ENCODE data around the gene GPR152.

GPR152 gene

DNA sequence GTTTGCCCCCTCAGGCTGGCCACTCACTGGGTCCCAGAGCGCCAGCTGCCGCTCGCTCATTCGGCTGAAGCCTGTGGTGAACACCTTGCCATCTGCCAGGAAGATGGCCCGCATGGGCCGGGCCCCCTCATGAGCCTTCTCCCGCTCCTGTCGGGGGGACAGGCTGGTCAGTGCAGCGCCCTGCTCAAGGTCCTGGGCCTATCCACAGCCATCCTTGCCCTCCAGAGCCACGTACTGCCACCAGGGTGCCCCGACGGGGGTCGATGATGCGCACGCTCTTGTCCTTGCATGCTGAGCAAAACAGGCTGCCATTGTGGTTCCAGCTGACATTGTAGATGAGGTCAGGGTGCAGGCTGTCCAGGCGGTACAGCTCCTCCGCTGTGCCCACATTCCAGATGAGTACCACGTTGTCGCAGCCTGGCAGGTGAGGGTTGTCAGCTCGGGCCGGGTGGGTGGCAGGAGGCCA lies 11.4 kb downstream of the GPR152 start:
- no peak overlapping the region for H2AFZ ChIP-seq (ENCODE audit: low read length)
- no peaks in the 10 kb centered on the region for H3K27me3 ChIP-seq (ENCODE audit: insufficient read depth, low read length)
- no peak overlapping the region; the same call in 1 of the 2 replicates for H3K9ac ChIP-seq (ENCODE audit: low read length)
- H3K79me2 ChIP-seq (ENCODE audit: insufficient read depth, low read length) = no peaks in the 10 kb centered on the region
- peak overlapping the region; percentile 97 for H3K27ac ChIP-seq (ENCODE audit: low read depth, low read length, poor library complexity, severe bottlenecking)
- peaks cover 94% of the 10 kb centered on the region for H3K4me1 ChIP-seq (ENCODE audit: insufficient read depth, low read length, severe bottlenecking)
- peak overlapping the region; percentile 89 for H3K4me2 ChIP-seq (ENCODE audit: low read length)
- peaks cover 4% of the 10 kb centered on the region for H3K36me3 ChIP-seq (ENCODE audit: insufficient read depth, low read length)
- TF ChIP-seq CTCF (IDR thresholded peaks at IDR 0.05; ENCODE audit: low read length) = no peak
- TF ChIP-seq EZH2 (IDR thresholded peaks at IDR 0.05; ENCODE audit: borderline replicate concordance, low read length) = no peak
- H3K9me3 ChIP-seq (ENCODE audit: low read length) = no peaks in the 10 kb centered on the region
- H3K4me3 ChIP-seq (ENCODE audit: low read depth, low read length, poor library complexity, severe bottlenecking) = no peak overlapping the region
- H3K9me2 ChIP-seq (ENCODE audit: low read depth, low read length) = no peaks in the 10 kb centered on the region
- peaks cover 9% of the 10 kb centered on the region; the same call in 1 of the 2 replicates for H3F3A ChIP-seq (ENCODE audit: insufficient read depth, low read length)
- H4K20me1 ChIP-seq (ENCODE audit: insufficient read depth, low read length) = no peaks in the 10 kb centered on the region

GRCh38 chr11:67440229-67441097 lies 12.1 kb downstream of the GPR152 start:
- Histone ChIP-seq H3K36me3 (ENCODE audit: insufficient read depth, low read length) (peaks cover 11% of the 10 kb centered on the region), H3K4me1 (ENCODE audit: insufficient read depth, low read length, severe bottlenecking) (peaks cover 94% of the 10 kb centered on the region)

More at GRCh38 chr11:67440229-67441097, 12.1 kb downstream of the GPR152 start:
- Histone ChIP-seq H3K9me2 (ENCODE audit: low read depth, low read length) (no peaks in the 10 kb centered on the region), H3K4me2 (ENCODE audit: low read length) (peak overlapping the region; percentile 89), H3K27ac (ENCODE audit: low read depth, low read length, poor library complexity, severe bottlenecking) (peak overlapping the region; percentile 97), H2AFZ (ENCODE audit: low read length) (no peak overlapping the region), H3K79me2 (ENCODE audit: insufficient read depth, low read length) (no peaks in the 10 kb centered on the region), H3F3A (ENCODE audit: insufficient read depth, low read length) (peaks cover 9% of the 10 kb centered on the region; the same call in 1 of the 2 replicates), H3K9me3 (ENCODE audit: low read length) (no peaks in the 10 kb centered on the region), H3K9ac (ENCODE audit: low read length) (peak overlapping the region; percentile 92; the same call in 1 of the 2 replicates), H3K4me3 (ENCODE audit: low read depth, low read length, poor library complexity, severe bottlenecking) (peak overlapping the region; percentile 79), H4K20me1 (ENCODE audit: insufficient read depth, low read length) (no peaks in the 10 kb centered on the region), H3K27me3 (ENCODE audit: insufficient read depth, low read length) (no peaks in the 10 kb centered on the region)
- no peak for TF ChIP-seq CTCF (IDR thresholded peaks at IDR 0.05; ENCODE audit: low read length)
- TF ChIP-seq EZH2 (IDR thresholded peaks at IDR 0.05; ENCODE audit: borderline replicate concordance, low read length) = no peak

Data from OCI-LY1 (cell line).